GM18508 (cell line): Measurements from ENCODE around the gene AFF3.

Experiments
- ATAC-seq: cut with Tn5 transposase; IDR thresholded peaks from one replicate; pipeline ENCODE4 v1.9.1; 2021; ENCODE audit warnings: moderate number of reproducible peaks; ENCODE audit not compliant: insufficient read depth, unreplicated experiment

The AFF3 gene

GRCh38 chr2:100050685-100051084 is 91.7 kb downstream of the AFF3 start:
- no peak for ATAC-seq

GRCh38 chr2:100046961-100047947 is 95.1 kb downstream of the AFF3 start:
- ATAC-seq = no peak

- ATAC-seq = no peak
Observed at GRCh38 chr2:100045000-100045399, 97.4 kb downstream of the AFF3 start.

- ATAC-seq = no peak
Observed at GRCh38 chr2:100043891-100044255, 98.5 kb downstream of the AFF3 start.

GRCh38 chr2:100043081-100043890 is 99.1 kb downstream of the AFF3 start:
- no peak for ATAC-seq

- no peak for ATAC-seq
Observed at GRCh38 chr2:100042562-100042961, 99.8 kb downstream of the AFF3 start.

GRCh38 chr2:100041946-100042345 is 100.4 kb downstream of the AFF3 start:
- ATAC-seq = no peak

GRCh38 chr2:100041385-100041784 is 101.0 kb downstream of the AFF3 start:
- no peak for ATAC-seq

GRCh38 chr2:100040906-100041305 is 101.5 kb downstream of the AFF3 start:
- ATAC-seq = no peak

GRCh38 chr2:100039291-100039980 is 103.0 kb downstream of the AFF3 start:
- no peak for ATAC-seq

GRCh38 chr2:100038011-100038410 is 104.4 kb downstream of the AFF3 start:
- ATAC-seq = no peak

- no peak for ATAC-seq
Observed at GRCh38 chr2:100036793-100037192, 105.6 kb downstream of the AFF3 start.

GRCh38 chr2:100036026-100036425 is 106.4 kb downstream of the AFF3 start:
- no peak for ATAC-seq

GRCh38 chr2:100034431-100034830 is 108.0 kb downstream of the AFF3 start:
- ATAC-seq = no peak

GRCh38 chr2:100033976-100034375 is 108.4 kb downstream of the AFF3 start:
- ATAC-seq = no peak

- no peak for ATAC-seq
Observed at GRCh38 chr2:100031604-100032003, 110.8 kb downstream of the AFF3 start.

- ATAC-seq = no peak
Observed at GRCh38 chr2:100029460-100029859, 112.9 kb downstream of the AFF3 start.

GRCh38 chr2:100021791-100022340 is 120.5 kb downstream of the AFF3 start:
- ATAC-seq = no peak

- no peak for ATAC-seq
Observed at GRCh38 chr2:100019499-100019898, 122.9 kb downstream of the AFF3 start.
